A673 (cell line): Measurements from ENCODE around the gene CLEC2D. TPM values are rescaled to one million over a fixed set of nuclear protein-coding genes. Genes with fewer than 3 reads are reported as not detected.

Source experiments
- BruUV-seq: library from RNA; stranded (reverse); fragments of 400-500 nt; replicated peaks from 2 replicates; lab custom pipeline; 2021; lab: Mats Ljungman, UMichigan
- CTCF ChIA-PET: fragments of 300-600 bp; sonication (Branson Sonifier 250); formaldehyde crosslinking; loops from one replicate; lab custom pipeline; 2022; ENCODE audit warnings: antibody characterized with exemption; lab: Charles Lee
- POLR2A ChIA-PET: fragments of 300-600 bp; sonication (Branson Sonifier 250); formaldehyde crosslinking; loops from one replicate; lab custom pipeline; 2022; ENCODE audit warnings: antibody characterized with exemption; ENCODE audit not compliant: low non-redundant PET; lab: Charles Lee
- DNase-seq: peaks from one replicate; pipeline ENCODE4 v3.0.0-alpha.2; 2015; ENCODE audit warnings: low spot score
- H3K27ac ChIP-seq: fragments of 200-600 bp; sonication (generic); 2 replicates; pipeline ENCODE4 v1.5.1; 2016; ENCODE audit warnings: mixed run types, low read depth, mild to moderate bottlenecking, mixed read lengths, antibody characterized with exemption, low read length; ENCODE audit not compliant: poor library complexity, severe bottlenecking
- H3K27me3 ChIP-seq: fragments of 200-600 bp; sonication (generic); replicated peaks from 2 replicates; pipeline ENCODE4 v1.6.1; 2017; ENCODE audit warnings: mixed run types, low read depth, mild to moderate bottlenecking, mixed read lengths, antibody characterized with exemption, low read length; ENCODE audit not compliant: insufficient read depth, poor library complexity
- H3K36me3 ChIP-seq: fragments of 200-600 bp; sonication (generic); 2 replicates; pipeline ENCODE4 v1.6.1; 2016; ENCODE audit warnings: mixed run types, mild to moderate bottlenecking, mixed read lengths, antibody characterized with exemption, low read length; ENCODE audit not compliant: insufficient read depth, poor library complexity, severe bottlenecking
- H3K4me1 ChIP-seq: fragments of 200-600 bp; sonication (generic); 2 replicates; pipeline ENCODE4 v1.6.1; 2017; ENCODE audit warnings: mixed run types, mild to moderate bottlenecking, mixed read lengths, antibody characterized with exemption, low read length; ENCODE audit not compliant: insufficient read depth, poor library complexity, severe bottlenecking
- H3K4me3 ChIP-seq: fragments of 200-600 bp; sonication (generic); 2 replicates; pipeline ENCODE4 v1.5.1; 2016; ENCODE audit warnings: low read depth, mixed run types, mild to moderate bottlenecking, mixed read lengths, low read length; ENCODE audit not compliant: poor library complexity, severe bottlenecking
- H3K9me3 ChIP-seq: fragments of 200-600 bp; sonication (generic); 2 replicates; pipeline ENCODE4 v1.6.1; 2016; ENCODE audit warnings: mixed run types, low read depth, mild to moderate bottlenecking, mixed read lengths, antibody characterized with exemption, low read length; ENCODE audit not compliant: poor library complexity, severe bottlenecking
- EZH2 ChIP-seq: fragments of 200-600 bp; sonication (generic); IDR thresholded peaks from 2 replicates; pipeline ENCODE4 v1.6.1; 2017; ENCODE audit warnings: borderline replicate concordance, low read depth, mild to moderate bottlenecking, mixed read lengths, antibody characterized with exemption, low read length; ENCODE audit not compliant: poor library complexity, severe bottlenecking
- intact Hi-C: fragments of 100-400 bp; cut with micrococcal nuclease; formaldehyde crosslinking; loops from one replicate; pipeline ENCODE4 v1.10.0; 2022; ENCODE audit not compliant: unreplicated experiment
- total RNA-seq: library from RNA; stranded (reverse); gene quantifications from 2 replicates; pipeline ENCODE4 v1.2.3, GENCODE V29; 2021
- TF ChIP-seq, protein P1 (sequence below): fragments of 300-800, 200-600 bp; sonication (generic); conservative IDR thresholded peaks from 2 replicates; pipeline ENCODE4 v1.5.1; 2017; ENCODE audit warnings: low read depth, mild to moderate bottlenecking, antibody characterized with exemption, low read length, moderate library complexity, mixed read lengths

The CLEC2D gene
- total RNA-seq, 1 experiment from 2014 or later: 1.6 TPM

DNA sequence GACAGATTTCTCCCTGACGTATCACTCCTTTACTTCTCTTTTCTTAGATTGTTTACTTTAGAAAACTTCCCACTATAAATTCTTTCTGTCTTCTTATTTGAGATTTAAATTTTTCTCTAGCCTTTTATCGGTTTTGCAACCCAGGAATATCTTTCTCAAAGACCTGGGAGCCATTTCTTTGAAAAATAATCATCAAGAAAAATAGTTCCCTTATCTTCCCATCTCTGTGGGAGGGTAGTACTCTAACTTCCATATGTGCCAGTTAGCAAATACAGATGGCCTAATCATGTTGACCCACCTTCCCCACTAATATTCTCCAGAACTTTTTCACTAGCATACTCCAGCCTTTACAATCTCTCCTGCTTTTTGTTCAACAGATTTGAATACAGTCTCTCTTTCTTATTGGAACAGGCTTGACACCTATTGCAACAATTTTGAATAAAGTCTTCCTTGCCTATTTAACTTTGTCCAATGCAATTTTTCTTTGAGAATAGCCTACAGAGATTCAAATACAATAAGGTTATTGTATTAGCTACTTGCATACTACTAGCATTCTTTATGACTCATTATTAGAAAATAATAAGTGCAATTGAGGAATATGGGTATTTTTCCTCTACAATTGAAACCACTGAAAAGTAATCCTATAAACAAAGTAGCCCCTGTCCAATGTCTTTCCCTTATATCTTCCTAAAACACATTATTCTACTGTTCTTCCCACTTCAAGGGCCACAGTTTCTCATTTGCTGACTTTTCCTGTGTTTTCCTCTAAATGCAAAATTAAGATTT is 34.4 kb upstream of the CLEC2D start:
- no peak overlapping the region for H3K4me3 ChIP-seq
- no peaks in the 10 kb centered on the region for H3K4me1 ChIP-seq
- H3K27me3 ChIP-seq: peaks cover 10% of the 10 kb centered on the region
- ChIA-PET POLR2A (no interaction called here), CTCF (no interaction called here)
- H3K27ac ChIP-seq: no peak overlapping the region
- no peaks in the 10 kb centered on the region for H3K9me3 ChIP-seq
- no TSS peak for BruUV-seq
- intact Hi-C loops: loop anchor here (1.0 kb wide), 1 partner anchor 73 kb away; no protein-coding TSS in a partner anchor
- no peak for DNase-seq
- H3K36me3 ChIP-seq: no peaks in the 10 kb centered on the region
- TF ChIP-seq EZH2: no peak
- TF ChIP-seq, protein P1, sequence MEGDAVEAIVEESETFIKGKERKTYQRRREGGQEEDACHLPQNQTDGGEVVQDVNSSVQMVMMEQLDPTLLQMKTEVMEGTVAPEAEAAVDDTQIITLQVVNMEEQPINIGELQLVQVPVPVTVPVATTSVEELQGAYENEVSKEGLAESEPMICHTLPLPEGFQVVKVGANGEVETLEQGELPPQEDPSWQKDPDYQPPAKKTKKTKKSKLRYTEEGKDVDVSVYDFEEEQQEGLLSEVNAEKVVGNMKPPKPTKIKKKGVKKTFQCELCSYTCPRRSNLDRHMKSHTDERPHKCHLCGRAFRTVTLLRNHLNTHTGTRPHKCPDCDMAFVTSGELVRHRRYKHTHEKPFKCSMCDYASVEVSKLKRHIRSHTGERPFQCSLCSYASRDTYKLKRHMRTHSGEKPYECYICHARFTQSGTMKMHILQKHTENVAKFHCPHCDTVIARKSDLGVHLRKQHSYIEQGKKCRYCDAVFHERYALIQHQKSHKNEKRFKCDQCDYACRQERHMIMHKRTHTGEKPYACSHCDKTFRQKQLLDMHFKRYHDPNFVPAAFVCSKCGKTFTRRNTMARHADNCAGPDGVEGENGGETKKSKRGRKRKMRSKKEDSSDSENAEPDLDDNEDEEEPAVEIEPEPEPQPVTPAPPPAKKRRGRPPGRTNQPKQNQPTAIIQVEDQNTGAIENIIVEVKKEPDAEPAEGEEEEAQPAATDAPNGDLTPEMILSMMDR: no peak

DNA sequence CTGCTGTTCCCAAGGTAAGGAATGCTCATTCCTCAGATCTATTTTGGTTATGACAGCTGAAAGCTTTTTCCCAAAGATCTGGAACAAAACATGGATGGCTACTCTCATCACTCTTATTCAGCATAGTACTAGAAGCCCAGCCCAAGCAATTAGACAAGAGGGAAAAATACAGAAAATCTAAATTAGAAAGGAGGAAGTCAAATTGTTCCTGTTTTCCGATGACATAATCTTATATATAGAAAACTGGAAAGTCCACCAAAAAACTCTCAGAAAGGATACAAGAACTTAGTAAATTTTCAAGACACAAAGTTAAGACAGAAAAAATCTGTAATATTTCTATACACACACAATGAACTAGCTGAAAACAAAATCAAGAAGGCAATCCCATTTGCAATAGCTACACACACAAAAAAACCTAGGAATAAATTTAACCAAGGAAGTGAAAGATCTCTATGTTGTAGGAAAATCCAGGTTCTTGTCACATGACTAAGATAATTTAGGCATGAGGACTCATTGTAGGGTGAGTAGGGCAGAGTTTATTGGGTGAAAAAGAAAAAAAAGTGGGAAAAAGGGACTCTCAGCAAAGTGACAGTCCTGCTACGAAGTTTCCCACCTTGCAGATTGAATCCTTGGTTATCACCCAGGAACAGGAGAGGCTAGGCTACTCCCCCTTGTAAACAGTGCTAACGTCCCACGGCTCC is 33.2 kb upstream of the CLEC2D start:
- ChIA-PET CTCF (no interaction called here), POLR2A (no interaction called here)
- no peak overlapping the region for H3K4me3 ChIP-seq
- H3K9me3 ChIP-seq: no peaks in the 10 kb centered on the region
- H3K4me1 ChIP-seq: no peaks in the 10 kb centered on the region
- H3K27ac ChIP-seq: no peak overlapping the region
- peaks cover 10% of the 10 kb centered on the region for H3K27me3 ChIP-seq
- no peaks in the 10 kb centered on the region for H3K36me3 ChIP-seq
- DNase-seq: no peak
- no TSS peak for BruUV-seq
- intact Hi-C loops: no loop called here
- TF ChIP-seq, protein P1: no peak
- TF ChIP-seq EZH2: no peak

DNA sequence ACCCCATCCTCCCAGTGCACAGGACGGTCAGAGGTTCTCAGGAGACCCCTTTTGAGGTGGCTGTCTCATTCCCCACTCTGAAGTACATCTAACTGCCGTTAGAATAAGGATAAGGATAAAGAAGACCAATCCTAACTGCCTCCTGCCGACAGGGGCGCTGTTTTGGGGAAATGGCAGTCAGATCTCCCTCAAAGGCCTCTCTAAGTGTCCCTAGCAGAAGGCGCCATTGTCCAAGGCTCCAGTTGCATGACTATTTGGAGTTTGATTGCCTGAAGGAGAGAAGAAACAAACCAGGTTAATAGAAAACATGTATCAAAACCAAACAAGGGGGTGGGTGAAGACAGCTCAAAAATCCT is 32.7 kb upstream of the CLEC2D start:
- peak; percentile 6 for DNase-seq
- POLR2A ChIA-PET: no interaction called here
- CTCF ChIA-PET: no interaction called here
- no peak for TF ChIP-seq EZH2
- TF ChIP-seq, protein P1: peak; percentile 42
- BruUV-seq: no TSS peak
- Histone ChIP-seq H3K27me3 (peaks cover 10% of the 10 kb centered on the region), H3K36me3 (no peaks in the 10 kb centered on the region), H3K9me3 (no peaks in the 10 kb centered on the region), H3K4me1 (no peaks in the 10 kb centered on the region), H3K27ac (no peak overlapping the region), H3K4me3 (no peak overlapping the region)
- intact Hi-C loops: no loop called here
